ENCODE measurements around the gene FTHL17. TPM values are rescaled to one million over a fixed set of nuclear protein-coding genes. Genes with fewer than 3 reads are reported as not detected.

Gene FTHL17
- total and polyA plus RNA-seq, 2 experiments from 2014 or later = not detected

DNA sequence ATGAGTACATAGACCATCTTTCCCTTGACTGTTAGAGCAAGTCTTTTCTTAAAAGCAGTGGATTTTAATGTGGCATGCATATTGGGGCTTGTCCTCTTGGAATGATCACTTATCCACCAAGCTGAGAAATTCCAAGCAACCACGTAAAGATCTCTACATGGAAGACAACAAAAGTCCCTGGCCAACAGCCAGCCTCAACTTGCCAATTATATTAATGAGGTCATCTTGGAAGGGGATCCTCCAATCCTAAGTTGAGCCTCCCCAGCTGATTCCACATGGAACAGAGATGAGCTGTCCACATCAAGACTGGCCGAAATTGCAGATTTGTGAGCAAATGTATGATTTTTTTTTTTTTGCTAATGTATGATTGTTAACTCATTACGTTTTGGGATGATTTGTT is 20.6 kb upstream of the FTHL17 start:
- Histone ChIP-seq H3K36me3 (replicated peaks; ENCODE audit: insufficient read depth, low read depth) (no peaks in the 10 kb centered on the region), H3K27ac (no peak overlapping the region), H2AFZ (no peak overlapping the region), H3K4me3 (no peak overlapping the region), H3K79me2 (no peaks in the 10 kb centered on the region), H3K4me1 (ENCODE audit: insufficient read depth) (no peaks in the 10 kb centered on the region), H3K27me3 (no peaks in the 10 kb centered on the region), H3K9me2 (replicated peaks; ENCODE audit: insufficient read depth) (no peaks in the 10 kb centered on the region), H4K20me1 (ENCODE audit: insufficient read depth, poor library complexity, severe bottlenecking) (no peaks in the 10 kb centered on the region), H3K9me3 (ENCODE audit: low read depth) (no peaks in the 10 kb centered on the region), H3K4me2 (no peak overlapping the region)
- WGBS (ENCODE audit: low lambda C conversion rate, missing lambda C conversion rate) = 59% methylated on average over 3 of the region's 3 CpGs
- no peak for DNase-seq (ENCODE audit: low spot score)
- TF ChIP-seq, protein P1, sequence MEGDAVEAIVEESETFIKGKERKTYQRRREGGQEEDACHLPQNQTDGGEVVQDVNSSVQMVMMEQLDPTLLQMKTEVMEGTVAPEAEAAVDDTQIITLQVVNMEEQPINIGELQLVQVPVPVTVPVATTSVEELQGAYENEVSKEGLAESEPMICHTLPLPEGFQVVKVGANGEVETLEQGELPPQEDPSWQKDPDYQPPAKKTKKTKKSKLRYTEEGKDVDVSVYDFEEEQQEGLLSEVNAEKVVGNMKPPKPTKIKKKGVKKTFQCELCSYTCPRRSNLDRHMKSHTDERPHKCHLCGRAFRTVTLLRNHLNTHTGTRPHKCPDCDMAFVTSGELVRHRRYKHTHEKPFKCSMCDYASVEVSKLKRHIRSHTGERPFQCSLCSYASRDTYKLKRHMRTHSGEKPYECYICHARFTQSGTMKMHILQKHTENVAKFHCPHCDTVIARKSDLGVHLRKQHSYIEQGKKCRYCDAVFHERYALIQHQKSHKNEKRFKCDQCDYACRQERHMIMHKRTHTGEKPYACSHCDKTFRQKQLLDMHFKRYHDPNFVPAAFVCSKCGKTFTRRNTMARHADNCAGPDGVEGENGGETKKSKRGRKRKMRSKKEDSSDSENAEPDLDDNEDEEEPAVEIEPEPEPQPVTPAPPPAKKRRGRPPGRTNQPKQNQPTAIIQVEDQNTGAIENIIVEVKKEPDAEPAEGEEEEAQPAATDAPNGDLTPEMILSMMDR (IDR thresholded peaks at IDR 0.05; ENCODE audit: poor library complexity) = no peak
- TF ChIP-seq EZH2 (IDR thresholded peaks at IDR 0.05; ENCODE audit: borderline replicate concordance) = no peak
- TF ChIP-seq EZH2phosphoT487 (IDR thresholded peaks at IDR 0.05; ENCODE audit: low read depth, severe bottlenecking, unreplicated experiment) = no peak

DNA sequence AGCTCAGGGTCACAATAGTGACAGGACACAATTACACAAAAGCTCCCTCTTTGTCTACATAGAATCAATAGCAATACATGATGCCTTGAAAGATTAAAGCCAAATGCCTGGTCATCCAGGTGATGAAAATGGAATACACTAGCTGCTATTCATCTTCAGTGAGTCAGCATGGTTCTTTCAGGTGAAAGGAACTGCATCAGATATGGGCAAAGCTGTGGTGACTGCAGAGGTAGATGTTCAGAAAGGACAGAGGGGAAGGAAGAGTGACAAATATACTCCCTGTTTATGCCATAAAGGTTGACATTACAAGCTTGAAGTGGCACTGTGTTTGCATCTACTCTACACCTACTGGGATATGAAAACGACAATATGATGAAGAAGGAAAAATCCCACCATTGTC is 20.0 kb upstream of the FTHL17 start:
- no peak overlapping the region for H2AFZ ChIP-seq
- DNase-seq (ENCODE audit: low spot score) = no peak

DNA sequence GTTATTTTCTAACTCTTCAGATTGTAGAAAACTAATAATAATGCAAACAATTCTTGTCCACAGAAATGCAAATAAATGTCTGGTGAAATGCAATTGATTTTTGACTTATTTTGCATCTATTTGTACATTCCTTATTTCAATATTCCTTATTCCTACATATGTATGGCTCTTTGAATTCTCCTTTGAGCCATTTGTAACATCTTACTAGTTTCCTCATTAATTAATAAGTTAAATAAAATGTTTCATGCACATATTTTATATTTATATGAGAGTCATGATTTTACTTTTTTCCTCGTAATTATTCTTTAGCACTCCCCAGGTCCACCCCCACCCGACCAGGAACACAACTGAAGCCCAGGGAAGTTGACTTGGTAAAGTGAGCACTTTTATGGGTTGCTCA is 2.7 kb upstream of the FTHL17 start:
- TF ChIP-seq EZH2 (IDR thresholded peaks at IDR 0.05; ENCODE audit: borderline replicate concordance) = no peak
- TF ChIP-seq, protein P1 (IDR thresholded peaks at IDR 0.05; ENCODE audit: poor library complexity) = no peak
- TF ChIP-seq EZH2phosphoT487 (IDR thresholded peaks at IDR 0.05; ENCODE audit: low read depth, severe bottlenecking, unreplicated experiment) = no peak
- no peak for DNase-seq (ENCODE audit: low spot score)
- Histone ChIP-seq H3K9me3 (ENCODE audit: low read depth) (no peaks in the 10 kb centered on the region), H3K27me3 (no peaks in the 10 kb centered on the region), H2AFZ (no peak overlapping the region), H3K36me3 (replicated peaks; ENCODE audit: insufficient read depth, low read depth) (peaks cover 3% of the 10 kb centered on the region), H3K4me1 (ENCODE audit: insufficient read depth) (no peaks in the 10 kb centered on the region), H4K20me1 (ENCODE audit: insufficient read depth, poor library complexity, severe bottlenecking) (no peaks in the 10 kb centered on the region), H3K4me3 (no peak overlapping the region), H3K9me2 (replicated peaks; ENCODE audit: insufficient read depth) (no peaks in the 10 kb centered on the region), H3K4me2 (no peak overlapping the region), H3K79me2 (no peaks in the 10 kb centered on the region), H3K27ac (no peak overlapping the region)
- 68% methylated on average over 2 of the region's 2 CpGs for WGBS (ENCODE audit: low lambda C conversion rate, missing lambda C conversion rate)

More for the DNA sequence above, 20.0 kb upstream of the FTHL17 start:
- no peaks in the 10 kb centered on the region for H3K27me3 ChIP-seq
- H3K9me3 ChIP-seq (ENCODE audit: low read depth) = no peaks in the 10 kb centered on the region
- no peak overlapping the region for H3K27ac ChIP-seq
- H4K20me1 ChIP-seq (ENCODE audit: insufficient read depth, poor library complexity, severe bottlenecking) = no peaks in the 10 kb centered on the region
- H3K36me3 ChIP-seq (replicated peaks; ENCODE audit: insufficient read depth, low read depth) = no peaks in the 10 kb centered on the region
- TF ChIP-seq EZH2 (IDR thresholded peaks at IDR 0.05; ENCODE audit: borderline replicate concordance) (no peak), EZH2phosphoT487 (IDR thresholded peaks at IDR 0.05; ENCODE audit: low read depth, severe bottlenecking, unreplicated experiment) (no peak)
- TF ChIP-seq, protein P1 (IDR thresholded peaks at IDR 0.05; ENCODE audit: poor library complexity) = no peak
- no peak overlapping the region for H3K4me2 ChIP-seq
- no peaks in the 10 kb centered on the region for H3K4me1 ChIP-seq (ENCODE audit: insufficient read depth)
- H3K4me3 ChIP-seq = no peak overlapping the region
- WGBS (ENCODE audit: low lambda C conversion rate, missing lambda C conversion rate) = 64% methylated on average over 1 of the region's 1 CpG
- H3K9me2 ChIP-seq (replicated peaks; ENCODE audit: insufficient read depth) = no peaks in the 10 kb centered on the region
- no peaks in the 10 kb centered on the region for H3K79me2 ChIP-seq

DNA sequence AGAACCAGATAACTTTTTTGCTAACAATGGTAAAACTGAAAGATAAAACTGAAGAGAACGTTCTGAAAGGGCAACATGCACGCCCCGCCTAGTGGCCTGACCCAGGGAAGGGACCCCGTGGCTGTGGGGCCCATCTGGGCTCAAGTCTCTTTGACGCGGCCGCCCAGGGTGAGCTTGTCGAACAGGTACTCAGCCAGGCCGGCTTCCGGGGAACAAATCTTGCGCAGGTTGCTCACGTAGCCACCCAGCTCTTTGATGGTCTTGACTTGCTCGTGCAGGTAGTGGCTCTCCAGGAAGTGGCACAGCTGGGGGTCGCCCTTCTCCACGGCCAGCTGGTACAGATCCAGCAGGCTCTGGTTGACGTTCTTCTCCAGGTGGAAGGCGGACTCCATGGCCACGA is 579 bp downstream of the FTHL17 start:
- no peak for DNase-seq (ENCODE audit: low spot score)
- Histone ChIP-seq H4K20me1 (ENCODE audit: insufficient read depth, poor library complexity, severe bottlenecking) (no peaks in the 10 kb centered on the region), H2AFZ (no peak overlapping the region), H3K9me3 (ENCODE audit: low read depth) (no peaks in the 10 kb centered on the region), H3K27me3 (no peaks in the 10 kb centered on the region), H3K27ac (no peak overlapping the region), H3K36me3 (replicated peaks; ENCODE audit: insufficient read depth, low read depth) (peaks cover 3% of the 10 kb centered on the region), H3K9me2 (replicated peaks; ENCODE audit: insufficient read depth) (no peaks in the 10 kb centered on the region), H3K4me2 (no peak overlapping the region), H3K4me3 (no peak overlapping the region), H3K79me2 (no peaks in the 10 kb centered on the region), H3K4me1 (ENCODE audit: insufficient read depth) (no peaks in the 10 kb centered on the region)
- WGBS (ENCODE audit: low lambda C conversion rate, missing lambda C conversion rate) = 89% methylated on average over 18 of the region's 18 CpGs
- TF ChIP-seq, protein P1 (IDR thresholded peaks at IDR 0.05; ENCODE audit: poor library complexity) = no peak
- no peak for TF ChIP-seq EZH2phosphoT487 (IDR thresholded peaks at IDR 0.05; ENCODE audit: low read depth, severe bottlenecking, unreplicated experiment)
- TF ChIP-seq EZH2 (IDR thresholded peaks at IDR 0.05; ENCODE audit: borderline replicate concordance) = no peak
